Inflammatory macrophage (primary cell): ENCODE results near the gene AWAT1.
"Not testable (repeated sequence)": the region's sequence is repeated elsewhere in the genome, so short reads cannot be mapped to it uniquely, and the experiment has no call there.

Source experiments
- DNase-seq, 2 donors: peaks; one replicate each; pipeline ENCODE4 v3.0.0-alpha.2; 2020 to 2022
- total RNA-seq, 18 experiments: gene quantifications; one replicate each; lab custom pipeline; 2026; ENCODE audit warnings: mixed read lengths in 6 of 18, inconsistent platforms in 2 of 18; lab: John Stamatoyannopoulos, UW

Gene AWAT1
- total RNA-seq: 0 to 0.11 (median 0) reads per million in 18 experiments

- DNase-seq: no peak
Measured at GRCh38 chrX:70234355-70234754, at the start of gene AWAT1. Gene AWAT1, plus strand, starts transcription at chrX:70234655. Its CDS starts 41 bp downstream, at chrX:70234696.

GRCh38 chrX:70190225-70190624 is 44.2 kb upstream of the AWAT1 start:
- DNase-seq: no peak

- DNase-seq: peak; percentile 33 to 34
Measured at GRCh38 chrX:70196961-70197720, 37.3 kb upstream of the AWAT1 start.

- DNase-seq: no peak
Measured at GRCh38 chrX:70201732-70202131, 32.7 kb upstream of the AWAT1 start.

GRCh38 chrX:70208479-70208878 is 26.0 kb upstream of the AWAT1 start:
- no peak for DNase-seq

- DNase-seq: not testable (repeated sequence)
Measured at GRCh38 chrX:70209570-70209969, 24.9 kb upstream of the AWAT1 start.

- DNase-seq: no peak
Measured at GRCh38 chrX:70219938-70220764, 14.3 kb upstream of the AWAT1 start.

- DNase-seq: no peak
Measured at GRCh38 chrX:70226048-70226447, 8.4 kb upstream of the AWAT1 start.

GRCh38 chrX:70226687-70227086 is 7.8 kb upstream of the AWAT1 start:
- DNase-seq: no peak

- DNase-seq: no peak
Measured at GRCh38 chrX:70231666-70232065, 2.8 kb upstream of the AWAT1 start.

- no peak for DNase-seq
Measured at GRCh38 chrX:70240751-70241150, 6.3 kb downstream of the AWAT1 start.

GRCh38 chrX:70241501-70241900 is 7.0 kb downstream of the AWAT1 start:
- DNase-seq: no peak

GRCh38 chrX:70243601-70244000 is 9.1 kb downstream of the AWAT1 start:
- DNase-seq: not testable (repeated sequence)

- DNase-seq: no peak
Measured at GRCh38 chrX:70244881-70245280, 10.4 kb downstream of the AWAT1 start.

GRCh38 chrX:70247252-70247651 is 12.8 kb downstream of the AWAT1 start:
- DNase-seq: no peak

- no peak for DNase-seq
Measured at GRCh38 chrX:70252491-70252890, 18.0 kb downstream of the AWAT1 start.

- no peak for DNase-seq
Measured at GRCh38 chrX:70253377-70254062, 19.1 kb downstream of the AWAT1 start.

- DNase-seq: no peak
Measured at GRCh38 chrX:70254063-70254400, 19.6 kb downstream of the AWAT1 start.

GRCh38 chrX:70254909-70255308 is 20.5 kb downstream of the AWAT1 start:
- no peak for DNase-seq

- no peak for DNase-seq
Measured at GRCh38 chrX:70255452-70255851, 21.0 kb downstream of the AWAT1 start.

GRCh38 chrX:70257423-70258288 is 23.2 kb downstream of the AWAT1 start:
- DNase-seq: peak in 1 of 2 donors; percentile 2

- DNase-seq: no peak
Measured at GRCh38 chrX:70260104-70260503, 25.6 kb downstream of the AWAT1 start, which contains the start of gene P2RY4. Gene P2RY4, minus strand, starts transcription at chrX:70260204. Its CDS starts 580 bp downstream, at chrX:70259624.
